Natural killer cell (primary cell): ENCODE data around the gene PTOV1. TPM values are rescaled to one million over a fixed set of nuclear protein-coding genes. Genes with fewer than 3 reads are reported as not detected.

Experiments used
- ATAC-seq, 3 donors: fragments of 150-1000 bp in 2 of 3; fragments of 200-7000 bp in 1 of 3; cut with Tn5 transposase; 1 replicate in 1 of 3; 2 replicates in 2 of 3; pipeline ENCODE4 v1.10.0; 2021; ENCODE audit warnings: mild to moderate bottlenecking in 2 of 3, moderate library complexity in 2 of 3
- DNase-seq, 2 donors: peaks; one replicate each; pipeline versions ENCODE4 v3.0.0 to v3.0.0-alpha.2; 2013 to 2021; ENCODE audit warnings: mixed read lengths in 1 of 2
- H3K27ac ChIP-seq: one replicate; pipeline ENCODE4 v1.5.1; 2013; ENCODE audit warnings: mild to moderate bottlenecking, low read length
- H3K27me3 ChIP-seq: one replicate; pipeline ENCODE4 v1.6.1; 2013; ENCODE audit warnings: low read length; ENCODE audit not compliant: control insufficient read depth, insufficient read depth
- H3K36me3 ChIP-seq: one replicate; pipeline ENCODE4 v1.6.1; 2013; ENCODE audit warnings: low read length; ENCODE audit not compliant: control insufficient read depth, insufficient read depth
- H3K4me1 ChIP-seq: one replicate; pipeline ENCODE4 v1.6.1; 2013; ENCODE audit warnings: low read length; ENCODE audit not compliant: control insufficient read depth, insufficient read depth
- H3K4me3 ChIP-seq: one replicate; pipeline ENCODE4 v1.5.1; 2013; ENCODE audit warnings: low read length
- H3K9me3 ChIP-seq: one replicate; pipeline ENCODE4 v1.6.1; 2013; ENCODE audit warnings: low read length; ENCODE audit not compliant: control insufficient read depth, insufficient read depth
- H3K27ac Mint-ChIP-seq, 2 donors: one replicate each; pipeline ENCODE4 v1.8.0; 2022; ENCODE audit warnings: mild to moderate bottlenecking in 2 of 2, mixed read lengths in 2 of 2, moderate library complexity in 1 of 2
- H3K27me3 Mint-ChIP-seq, 2 donors: one replicate each; pipeline ENCODE4 v1.8.0; 2022; ENCODE audit warnings: low read depth in 2 of 2, mixed read lengths in 2 of 2
- H3K36me3 Mint-ChIP-seq: one replicate; pipeline ENCODE4 v1.8.0; 2022; ENCODE audit warnings: mixed read lengths
- H3K4me1 Mint-ChIP-seq, 2 donors: one replicate each; pipeline ENCODE4 v1.8.0; 2022; ENCODE audit warnings: mixed read lengths in 2 of 2
- H3K4me3 Mint-ChIP-seq: one replicate; pipeline ENCODE4 v1.8.0; 2022; ENCODE audit warnings: mild to moderate bottlenecking, moderate library complexity, mixed read lengths
- H3K9me3 Mint-ChIP-seq, 2 donors: one replicate each; pipeline ENCODE4 v1.8.0; 2022; ENCODE audit warnings: mixed read lengths in 2 of 2
- WGBS: methylation state at CpG from one replicate; pipeline ENCODE4 v1.1.7; 2013; ENCODE audit warnings: missing lambda C conversion rate; ENCODE audit not compliant: insufficient coverage; 5-methylcytosine and 5-hydroxymethylcytosine counted together
- intact Hi-C: fragments of 100-400 bp; cut with micrococcal nuclease; formaldehyde crosslinking; loops from one replicate; pipeline ENCODE4 v1.14.2; 2022
- total RNA-seq, 4 donors: library from RNA; stranded (reverse); fragments of 120-200 nt in 1 of 4; gene quantifications; one replicate each; pipeline versions ENCODE4 v1.2.3 to v1.2.4, GENCODE V29; 2013 to 2022
- TF ChIP-seq, protein P1 (sequence below): fragments of 200-600 bp; IDR thresholded peaks from one replicate; pipeline ENCODE4 v1.8.0; 2022; ENCODE audit warnings: antibody characterized with exemption

The PTOV1 gene
- total RNA-seq, 3 donors from 2014 or later (not counting 1 experiment from before 2014, with no cell fraction given), result 116 to 132 (median 128) TPM

DNA sequence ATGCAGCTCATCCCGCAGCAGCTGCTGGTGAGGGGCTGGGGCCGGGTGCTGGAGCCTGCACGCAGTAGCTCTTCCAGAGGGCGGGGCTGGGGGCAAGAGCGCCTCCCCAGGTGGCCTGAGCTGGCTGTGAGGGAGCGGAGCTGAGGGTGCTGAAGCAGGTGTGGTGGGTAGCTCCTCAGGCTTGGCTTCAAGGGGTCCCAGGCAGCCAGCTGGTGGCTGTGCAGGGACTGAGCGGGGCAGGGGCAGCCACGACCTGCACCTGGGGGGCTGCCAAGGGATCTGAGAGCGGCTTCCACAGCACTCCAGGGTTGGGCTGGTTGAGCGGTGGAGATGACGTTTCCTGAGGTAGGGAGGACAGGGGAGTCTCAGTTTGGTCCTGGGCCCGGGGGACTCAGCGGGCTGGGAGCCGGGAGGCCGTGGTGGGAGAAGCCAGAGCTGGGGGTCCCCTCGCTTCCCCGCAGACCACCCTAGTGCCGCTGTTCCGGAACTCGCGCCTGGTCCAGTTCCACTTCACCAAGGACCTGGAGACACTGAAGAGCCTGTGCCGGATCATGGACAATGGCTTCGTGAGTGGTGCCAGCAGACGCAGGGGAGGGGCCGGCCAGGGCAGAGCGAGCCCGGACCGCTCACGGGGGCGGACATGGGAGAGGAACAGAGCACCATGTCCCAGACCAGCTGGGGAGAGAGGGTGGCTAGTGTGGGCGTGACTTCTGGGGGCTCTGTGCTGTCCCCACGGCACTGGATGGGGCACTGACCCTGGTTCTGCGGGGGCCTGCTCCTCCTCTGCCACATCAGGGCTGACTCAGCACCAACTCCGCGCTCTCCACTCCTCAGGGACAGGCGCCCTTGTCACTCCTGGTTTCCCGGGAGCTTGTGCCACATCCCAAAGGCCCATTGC lies 7.4 kb downstream of the PTOV1 start:
- Histone ChIP-seq H3K9me3 (no peaks in the 10 kb centered on the region), H3K4me1 (no peaks in the 10 kb centered on the region), H3K27ac (no peak overlapping the region), H3K4me3 (no peak overlapping the region), H3K36me3 (peaks cover 32% of the 10 kb centered on the region), H3K27me3 (no peaks in the 10 kb centered on the region)
- ATAC-seq, result no peak
- Mint-ChIP-seq H3K27ac (peak overlapping the region in 1 of 2 donors; percentile 40), H3K4me3 (no peak overlapping the region), H3K27me3 (no peaks in the 10 kb centered on the region), H3K4me1 (peaks cover 0 to 4% of the 10 kb centered on the region in 2 donors), H3K36me3 (no peaks in the 10 kb centered on the region), H3K9me3 (no peaks in the 10 kb centered on the region)
- TF ChIP-seq, protein P1, sequence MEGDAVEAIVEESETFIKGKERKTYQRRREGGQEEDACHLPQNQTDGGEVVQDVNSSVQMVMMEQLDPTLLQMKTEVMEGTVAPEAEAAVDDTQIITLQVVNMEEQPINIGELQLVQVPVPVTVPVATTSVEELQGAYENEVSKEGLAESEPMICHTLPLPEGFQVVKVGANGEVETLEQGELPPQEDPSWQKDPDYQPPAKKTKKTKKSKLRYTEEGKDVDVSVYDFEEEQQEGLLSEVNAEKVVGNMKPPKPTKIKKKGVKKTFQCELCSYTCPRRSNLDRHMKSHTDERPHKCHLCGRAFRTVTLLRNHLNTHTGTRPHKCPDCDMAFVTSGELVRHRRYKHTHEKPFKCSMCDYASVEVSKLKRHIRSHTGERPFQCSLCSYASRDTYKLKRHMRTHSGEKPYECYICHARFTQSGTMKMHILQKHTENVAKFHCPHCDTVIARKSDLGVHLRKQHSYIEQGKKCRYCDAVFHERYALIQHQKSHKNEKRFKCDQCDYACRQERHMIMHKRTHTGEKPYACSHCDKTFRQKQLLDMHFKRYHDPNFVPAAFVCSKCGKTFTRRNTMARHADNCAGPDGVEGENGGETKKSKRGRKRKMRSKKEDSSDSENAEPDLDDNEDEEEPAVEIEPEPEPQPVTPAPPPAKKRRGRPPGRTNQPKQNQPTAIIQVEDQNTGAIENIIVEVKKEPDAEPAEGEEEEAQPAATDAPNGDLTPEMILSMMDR, result no peak
- intact Hi-C loops, result no loop called here
- DNase-seq, result no peak
- WGBS, result 95% methylated on average over 37 of the region's 37 CpGs

- Mint-ChIP-seq H3K27ac (no peak overlapping the region), H3K4me3 (no peak overlapping the region), H3K27me3 (no peaks in the 10 kb centered on the region), H3K9me3 (no peaks in the 10 kb centered on the region), H3K4me1 (peaks cover 0 to 10% of the 10 kb centered on the region in 2 donors), H3K36me3 (no peaks in the 10 kb centered on the region)
- DNase-seq, result no peak
- WGBS, result 93% methylated on average over 22 of the region's 22 CpGs
- H3K36me3 ChIP-seq, result peaks cover 46% of the 10 kb centered on the region
- no peaks in the 10 kb centered on the region for H3K27me3 ChIP-seq
- no peak for ATAC-seq
- no peaks in the 10 kb centered on the region for H3K9me3 ChIP-seq
- H3K4me3 ChIP-seq, result no peak overlapping the region
- intact Hi-C loops, result no loop called here
- TF ChIP-seq, protein P1, result no peak
- H3K27ac ChIP-seq, result no peak overlapping the region
- H3K4me1 ChIP-seq, result peaks cover under 1% of the 10 kb centered on the region
Measured at GRCh38 chr19:49859682-49860335, 8.8 kb downstream of the PTOV1 start.

DNA sequence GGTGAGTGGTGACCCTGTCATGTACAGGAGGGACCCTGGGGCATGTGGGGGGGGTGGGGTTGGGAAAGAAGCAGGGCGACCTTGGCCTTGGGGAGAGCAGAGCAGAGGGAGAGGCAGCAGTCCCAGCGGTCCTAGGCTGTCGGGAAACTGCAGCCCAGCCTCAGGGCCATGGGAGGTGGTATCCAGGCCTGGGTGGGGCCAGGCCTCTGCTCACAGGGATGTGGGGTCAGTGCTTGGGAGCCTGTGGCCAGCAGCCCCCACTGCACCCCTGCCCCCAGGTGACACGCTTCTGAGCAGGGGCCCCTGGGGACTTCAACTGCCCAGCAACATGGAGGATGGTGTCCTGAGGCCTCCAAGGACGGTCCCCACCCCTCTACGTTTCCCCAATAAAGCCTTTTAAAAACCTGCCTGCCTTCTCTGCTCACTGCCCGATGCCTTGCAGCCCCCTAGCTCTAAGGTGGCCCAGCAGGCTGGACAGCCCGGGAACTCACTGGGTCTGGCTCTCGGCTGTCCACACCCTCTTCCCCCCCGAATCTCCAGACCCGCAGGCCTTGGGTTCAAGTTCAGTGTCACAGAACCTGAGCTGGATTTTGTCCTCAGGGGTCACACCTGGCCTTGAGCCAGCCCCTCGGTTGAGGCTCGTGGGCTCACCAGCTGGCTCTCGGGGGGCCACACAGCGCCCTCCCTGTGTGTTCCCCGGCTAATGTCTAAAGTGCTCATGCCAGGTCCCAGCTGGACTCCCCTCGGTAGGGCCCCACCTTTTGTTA lies 9.6 kb downstream of the PTOV1 start:
- ATAC-seq (no peak), DNase-seq (no peak)
- Mint-ChIP-seq H3K27ac (no peak overlapping the region), H3K4me3 (no peak overlapping the region), H3K36me3 (no peaks in the 10 kb centered on the region), H3K4me1 (peaks cover 0 to 14% of the 10 kb centered on the region in 2 donors), H3K27me3 (no peaks in the 10 kb centered on the region), H3K9me3 (no peaks in the 10 kb centered on the region)
- peaks cover 8% of the 10 kb centered on the region for H3K4me1 ChIP-seq
- 91% methylated on average over 17 of the region's 17 CpGs for WGBS
- H3K27me3 ChIP-seq, result no peaks in the 10 kb centered on the region
- TF ChIP-seq, protein P1, result no peak
- H3K36me3 ChIP-seq, result peaks cover 48% of the 10 kb centered on the region
- H3K9me3 ChIP-seq, result no peaks in the 10 kb centered on the region
- no peak overlapping the region for H3K4me3 ChIP-seq
- H3K27ac ChIP-seq, result no peak overlapping the region
- intact Hi-C loops, result no loop called here
